Ectodermal cell (in vitro differentiated cells): Measurements from ENCODE around the gene PPM1H. TPM values are rescaled to one million over a fixed set of nuclear protein-coding genes. Genes with fewer than 3 reads are reported as not detected.

Experiments
- H3K27ac ChIP-seq: 2 replicates; pipeline ENCODE4 v1.7.0; 2013; ENCODE audit warnings: mild to moderate bottlenecking, low read depth, low read length; ENCODE audit not compliant: insufficient read depth, poor library complexity, severe bottlenecking
- H3K27me3 ChIP-seq: 2 replicates; pipeline ENCODE4 v1.7.0; 2013; ENCODE audit warnings: mild to moderate bottlenecking, low read length; ENCODE audit not compliant: insufficient read depth, control insufficient read depth, poor library complexity, severe bottlenecking
- H3K36me3 ChIP-seq: one replicate; pipeline ENCODE4 v1.7.0; 2013; ENCODE audit warnings: low read length; ENCODE audit not compliant: control insufficient read depth, insufficient read depth
- H3K4me1 ChIP-seq: one replicate; pipeline ENCODE4 v1.7.0; 2013; ENCODE audit warnings: low read length; ENCODE audit not compliant: control insufficient read depth, insufficient read depth
- H3K4me3 ChIP-seq: 2 replicates; pipeline ENCODE4 v1.7.0; 2013; ENCODE audit warnings: low read depth, low read length, control low read depth; ENCODE audit not compliant: insufficient read depth
- H3K9me3 ChIP-seq: 2 replicates; pipeline ENCODE4 v1.7.0; 2013; ENCODE audit warnings: mild to moderate bottlenecking, low read length, moderate library complexity; ENCODE audit not compliant: control insufficient read depth
- WGBS, 2 experiments: methylation state at CpG; one replicate each; pipeline ENCODE4 v1.1.7; 2013; ENCODE audit warnings: missing lambda C conversion rate in 2 of 2; 5-methylcytosine and 5-hydroxymethylcytosine counted together
- polyA plus RNA-seq, 4 experiments: library from polyadenylated mRNA; stranded (reverse); fragments of 50-300 nt; gene quantifications; one replicate each; pipeline ENCODE4 v1.2.3, GENCODE V29; 2013

The PPM1H gene
- polyA plus RNA-seq (2013, experiment 1 of 4): 3.9 TPM
- 3.4 TPM for polyA plus RNA-seq (2013, experiment 2 of 4)
- polyA plus RNA-seq (2013, experiment 3 of 4): 2.2 TPM
- polyA plus RNA-seq (2013, experiment 4 of 4): 2.6 TPM

DNA sequence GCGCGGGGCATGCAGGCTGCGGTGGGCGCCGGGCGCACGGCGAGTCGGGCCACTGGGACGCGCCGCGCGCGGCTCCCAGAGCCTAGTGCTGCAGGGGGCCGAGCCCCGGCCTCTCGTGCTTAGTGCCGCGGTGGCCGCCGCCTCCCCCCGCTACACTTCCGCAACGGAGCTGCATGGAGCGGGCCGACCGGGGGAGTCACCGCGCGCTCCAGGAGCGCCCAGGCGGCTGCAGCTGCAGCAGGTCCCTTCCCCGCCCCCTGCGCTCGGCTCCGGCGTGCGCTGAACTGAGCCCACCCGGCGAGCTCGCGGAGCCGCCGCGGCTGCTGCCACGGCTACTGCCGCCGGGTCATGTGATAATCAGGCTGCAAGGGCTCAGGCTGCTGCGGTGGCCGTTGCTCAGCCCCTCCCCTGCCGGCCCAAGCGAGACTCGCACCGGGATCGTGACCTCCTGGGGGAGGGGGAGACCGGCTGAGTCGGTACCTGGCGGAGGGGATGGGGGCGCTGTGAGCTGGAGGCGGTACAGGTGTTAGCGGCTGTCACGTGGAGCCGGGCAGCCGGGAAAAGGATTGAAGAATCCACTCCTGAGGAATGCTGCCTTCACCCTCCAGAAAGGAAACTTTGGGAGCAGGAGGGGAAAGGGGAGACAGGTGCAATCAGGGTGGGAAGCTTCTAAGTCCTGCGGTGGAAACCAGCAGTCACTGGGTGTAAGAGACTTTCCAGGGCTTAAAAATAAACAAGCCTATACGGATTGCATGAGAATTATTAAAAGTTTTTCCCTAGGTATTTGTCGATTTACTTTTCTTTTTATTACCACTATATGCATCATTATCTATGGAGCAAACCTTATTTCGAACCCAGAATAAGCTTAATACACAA lies at the start of gene PPM1H:
Gene PPM1H (minus strand): TSS at position 352 of the 876 bp plus-strand sequence. CDS start 414 bp downstream, outside the sequence.
- Histone ChIP-seq H3K27ac (no peak within 1 kb of the TSS), H3K4me1 (peaks cover 7% of the 10 kb centered on the region), H3K27me3 (peaks cover 28% of the 10 kb centered on the region), H3K9me3 (no peaks in the 10 kb centered on the region), H3K4me3 (peak within 1 kb of the TSS; percentile 47), H3K36me3 (no peaks in the 10 kb centered on the region)
- 0 to 1% methylated on average over 67 to 68 of the region's 69 CpGs for WGBS, 2 experiments

DNA sequence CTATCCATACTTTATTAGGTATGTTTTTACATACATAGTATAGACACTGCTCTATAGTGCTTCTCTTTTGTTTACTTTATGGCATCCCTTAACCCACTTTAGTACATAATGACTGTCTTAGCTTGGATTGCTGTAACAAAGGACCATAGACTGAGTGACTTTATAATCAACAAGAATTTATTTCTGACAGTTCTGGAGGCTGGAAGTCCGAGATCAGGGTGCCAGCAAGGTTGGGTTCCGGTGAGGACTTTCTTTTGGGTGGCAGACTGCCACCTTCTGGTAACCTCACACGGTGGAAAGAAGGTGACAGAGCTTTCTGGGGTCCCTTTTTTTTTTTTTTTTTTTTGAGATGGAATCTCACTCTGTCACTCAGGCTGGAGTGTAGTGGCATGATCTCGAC lies 48.6 kb upstream of the PPM1H start:
- WGBS, 2 experiments: 45 to 56% methylated on average over 4 of the region's 4 CpGs
- no peaks in the 10 kb centered on the region for H3K4me1 ChIP-seq
- no peaks in the 10 kb centered on the region for H3K36me3 ChIP-seq
- no peak overlapping the region for H3K27ac ChIP-seq
- no peak overlapping the region for H3K4me3 ChIP-seq
- H3K27me3 ChIP-seq: no peaks in the 10 kb centered on the region
- H3K9me3 ChIP-seq: no peaks in the 10 kb centered on the region

- no peak overlapping the region for H3K27ac ChIP-seq
- no peaks in the 10 kb centered on the region for H3K36me3 ChIP-seq
- H3K27me3 ChIP-seq: no peaks in the 10 kb centered on the region
- H3K4me3 ChIP-seq: no peak overlapping the region
- H3K9me3 ChIP-seq: no peaks in the 10 kb centered on the region
- H3K4me1 ChIP-seq: no peaks in the 10 kb centered on the region
Measured at GRCh38 chr12:62978768-62979167, 43.8 kb upstream of the PPM1H start.

DNA sequence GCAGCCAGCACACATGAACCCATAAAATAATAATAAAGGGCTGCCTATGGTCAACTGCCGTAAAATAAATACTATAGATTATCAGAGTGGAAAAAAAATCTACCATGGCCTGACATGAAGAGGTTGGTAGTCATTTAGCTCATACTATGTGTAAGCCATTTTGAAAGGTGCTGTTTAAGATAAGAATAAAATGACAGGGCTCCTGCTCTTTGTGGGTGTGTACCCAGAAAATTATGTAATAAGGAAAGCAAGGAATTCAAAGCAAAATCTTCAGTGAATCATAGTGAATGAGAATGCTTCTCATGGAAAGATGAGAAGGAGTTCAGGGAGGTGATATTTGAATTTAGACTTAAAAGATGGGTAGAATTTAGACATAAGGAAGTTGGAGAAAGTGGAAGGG lies 42.9 kb upstream of the PPM1H start:
- Histone ChIP-seq H3K27me3 (no peaks in the 10 kb centered on the region), H3K9me3 (no peaks in the 10 kb centered on the region), H3K4me1 (no peaks in the 10 kb centered on the region), H3K4me3 (no peak overlapping the region), H3K36me3 (no peaks in the 10 kb centered on the region), H3K27ac (no peak overlapping the region)
- WGBS, 2 experiments: 100% methylated on average over 1 of the region's 1 CpG; no CpG with 5 or more reads in 1 of the 2 experiments

DNA sequence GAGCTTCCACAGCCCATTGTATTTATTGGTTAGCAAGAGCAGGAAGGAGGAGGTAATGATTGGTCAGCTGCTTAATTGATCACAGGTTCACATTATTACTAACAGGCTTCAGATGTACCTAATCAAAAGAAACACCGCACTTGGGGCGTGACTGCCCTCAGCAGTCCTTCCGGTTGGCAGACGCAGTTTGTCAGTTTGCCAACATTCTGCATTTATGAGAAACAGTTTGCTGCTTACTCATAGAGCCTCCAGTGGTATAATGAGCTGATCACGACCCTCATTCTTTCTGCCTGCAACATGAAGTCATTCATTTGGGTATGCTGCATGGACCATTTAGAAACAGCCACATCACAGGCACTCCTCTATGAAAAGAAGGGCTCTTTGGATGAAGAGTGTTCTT lies 42.5 kb upstream of the PPM1H start:
- no peak overlapping the region for H3K4me3 ChIP-seq
- H3K36me3 ChIP-seq: no peaks in the 10 kb centered on the region
- no peaks in the 10 kb centered on the region for H3K27me3 ChIP-seq
- WGBS, 2 experiments: 92 to 94% methylated on average over 5 of the region's 5 CpGs
- H3K4me1 ChIP-seq: no peaks in the 10 kb centered on the region
- no peak overlapping the region for H3K27ac ChIP-seq
- H3K9me3 ChIP-seq: no peaks in the 10 kb centered on the region

GRCh38 chr12:62976110-62976662 lies 41.2 kb upstream of the PPM1H start:
- Histone ChIP-seq H3K27me3 (no peaks in the 10 kb centered on the region), H3K9me3 (no peaks in the 10 kb centered on the region)
- WGBS, 2 experiments: 94 to 96% methylated on average over 4 of the region's 4 CpGs

DNA sequence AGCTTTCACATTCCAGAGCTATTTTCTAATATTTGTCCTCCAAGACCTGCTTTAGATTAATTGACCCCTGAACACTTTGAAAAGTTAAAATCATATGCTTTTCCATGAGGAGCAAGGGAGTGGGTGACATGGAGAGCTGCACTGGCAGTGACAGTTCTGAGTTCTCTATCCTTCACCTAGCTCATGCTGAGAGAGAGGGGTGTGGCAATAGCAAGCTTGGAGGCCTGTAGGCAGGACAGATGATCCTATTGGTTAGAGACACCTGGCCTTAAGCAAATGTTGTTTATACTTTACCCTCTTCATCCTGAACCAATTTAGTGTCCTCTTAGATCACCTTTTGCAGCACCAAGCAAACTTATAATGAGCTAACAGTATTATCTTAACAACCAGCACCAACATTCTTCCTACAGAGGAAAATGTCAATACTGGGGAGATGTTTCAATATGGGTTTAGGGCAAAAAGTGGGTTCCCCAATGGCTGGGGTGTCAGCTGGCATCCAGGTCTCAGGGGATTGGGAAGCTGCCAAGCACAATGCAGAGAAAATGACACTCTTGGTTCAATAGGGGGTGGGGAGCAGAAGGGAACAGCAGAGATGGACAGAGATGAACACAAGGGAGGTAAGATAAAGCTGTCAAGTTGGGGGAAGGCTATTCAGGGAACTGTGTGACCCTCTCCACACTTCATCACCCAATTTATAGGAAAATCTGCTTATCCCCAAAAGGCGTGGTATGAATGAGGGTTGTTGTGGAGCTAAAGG lies 37.0 kb upstream of the PPM1H start:
- no peak overlapping the region for H3K27ac ChIP-seq
- no peaks in the 10 kb centered on the region for H3K9me3 ChIP-seq
- 94 to 97% methylated on average over 1 of the region's 1 CpG for WGBS, 2 experiments
- no peaks in the 10 kb centered on the region for H3K4me1 ChIP-seq
- H3K4me3 ChIP-seq: no peak overlapping the region
- H3K27me3 ChIP-seq: no peaks in the 10 kb centered on the region
- H3K36me3 ChIP-seq: no peaks in the 10 kb centered on the region

More at GRCh38 chr12:62976110-62976662, 41.2 kb upstream of the PPM1H start:
- Histone ChIP-seq H3K36me3 (no peaks in the 10 kb centered on the region), H3K4me1 (no peaks in the 10 kb centered on the region), H3K4me3 (no peak overlapping the region), H3K27ac (no peak overlapping the region)

DNA sequence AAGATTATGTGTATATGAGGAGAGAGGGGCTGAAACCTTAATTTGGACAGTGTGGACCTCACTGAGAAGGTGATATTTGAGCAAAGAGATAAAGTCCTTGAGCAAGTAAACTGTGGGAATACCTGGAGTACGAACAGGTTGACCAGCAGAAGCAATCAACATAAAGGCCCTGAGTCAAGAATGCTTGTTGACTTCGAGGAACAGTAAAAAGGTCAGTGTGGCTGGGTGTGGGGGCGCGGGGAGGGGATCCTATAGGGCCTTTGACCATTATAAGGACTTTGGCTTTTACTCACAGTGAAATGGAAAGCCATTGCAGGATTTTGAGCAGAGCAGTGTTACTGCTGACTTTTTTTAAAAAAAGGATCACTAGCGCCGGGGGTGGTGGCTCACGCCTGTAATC lies 34.7 kb upstream of the PPM1H start:
- Histone ChIP-seq H3K9me3 (no peaks in the 10 kb centered on the region), H3K27me3 (no peaks in the 10 kb centered on the region), H3K27ac (no peak overlapping the region), H3K4me3 (no peak overlapping the region), H3K36me3 (no peaks in the 10 kb centered on the region), H3K4me1 (no peaks in the 10 kb centered on the region)
- 93 to 95% methylated on average over 7 of the region's 7 CpGs for WGBS, 2 experiments

DNA sequence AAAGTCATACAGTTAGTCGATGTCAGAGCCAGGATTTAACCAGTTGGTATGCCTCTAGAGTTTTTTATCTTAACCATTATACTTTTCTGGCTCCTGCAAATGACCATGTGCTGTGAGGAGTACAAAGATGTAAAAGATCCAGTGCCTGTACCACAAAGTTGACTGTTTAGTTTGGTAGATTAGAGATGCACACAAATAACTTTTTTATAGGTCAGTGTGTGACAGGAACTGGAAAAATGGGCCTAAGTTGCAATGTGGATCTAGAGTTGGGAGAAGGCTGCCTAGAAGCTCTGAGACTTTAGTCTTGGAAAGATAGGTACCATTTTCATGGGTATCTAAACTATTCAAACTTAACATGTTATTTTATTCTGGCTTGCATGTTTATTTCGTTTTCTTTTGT lies 32.8 kb upstream of the PPM1H start:
- Histone ChIP-seq H3K9me3 (no peaks in the 10 kb centered on the region), H3K27me3 (no peaks in the 10 kb centered on the region), H3K27ac (no peak overlapping the region), H3K36me3 (no peaks in the 10 kb centered on the region), H3K4me3 (no peak overlapping the region), H3K4me1 (no peaks in the 10 kb centered on the region)
- WGBS, 2 experiments: 90 to 100% methylated on average over 1 to 2 of the region's 2 CpGs

DNA sequence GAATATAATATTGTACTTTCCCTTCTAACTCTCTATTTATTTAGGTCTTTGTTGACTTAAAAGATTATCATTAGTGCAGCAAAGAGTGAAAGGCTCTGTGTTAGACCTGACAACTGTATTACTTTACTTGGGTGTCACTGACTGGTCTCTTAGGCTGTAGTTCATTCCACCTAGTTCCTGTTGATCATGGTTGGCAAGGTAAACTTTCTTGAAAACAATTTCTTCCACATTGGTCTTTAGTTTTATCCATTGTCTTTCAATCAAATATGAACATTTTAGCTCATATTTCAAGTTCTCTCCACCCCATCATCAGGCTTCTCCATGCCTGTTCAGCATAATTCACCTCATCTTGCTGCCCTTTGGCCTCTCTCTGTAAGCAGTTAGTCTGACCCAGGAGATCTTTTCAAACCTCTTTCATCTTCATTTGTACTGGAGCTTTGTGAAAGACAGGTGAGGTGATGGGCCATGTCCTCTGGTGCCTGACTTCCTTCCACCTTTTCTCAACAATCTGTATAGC lies 32.1 kb upstream of the PPM1H start:
- Histone ChIP-seq H3K9me3 (no peaks in the 10 kb centered on the region), H3K4me3 (no peak overlapping the region), H3K27ac (no peak overlapping the region), H3K36me3 (no peaks in the 10 kb centered on the region), H3K4me1 (no peaks in the 10 kb centered on the region), H3K27me3 (no peaks in the 10 kb centered on the region)
